ENCODE measurements around the gene NUP93.

NUP93 gene

DNA sequence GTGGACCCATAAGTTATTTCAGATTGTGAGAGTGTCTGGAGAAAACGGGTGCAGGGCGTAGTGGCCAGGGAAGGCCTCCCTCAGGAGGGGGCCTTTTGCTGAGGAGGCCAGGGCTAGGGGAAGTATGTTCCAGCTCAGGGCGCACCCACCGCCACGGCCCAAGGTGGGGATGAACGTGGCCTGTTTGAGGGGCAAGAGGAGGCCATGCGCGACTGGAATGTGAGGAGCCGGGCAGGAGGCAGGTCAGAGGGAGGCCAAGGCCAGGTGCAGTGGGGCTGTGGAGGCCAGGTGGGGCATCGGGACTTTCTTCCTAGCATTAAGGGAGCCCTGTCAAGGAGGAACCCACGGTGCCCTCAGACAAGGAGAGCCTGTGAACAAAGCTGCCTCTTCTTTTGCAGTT, 161.8 kb downstream of the NUP93 start:
- Histone ChIP-seq H3K27me3 (ENCODE audit: low read length) (no peaks in the 10 kb centered on the region), H3F3A (ENCODE audit: insufficient read depth) (no peaks in the 10 kb centered on the region), H2AFZ (ENCODE audit: low read depth, low read length, severe bottlenecking) (no peak overlapping the region), H3K4me2 (ENCODE audit: low read depth, low read length, poor library complexity, severe bottlenecking) (no peak overlapping the region), H3K36me3 (ENCODE audit: low read length) (no peaks in the 10 kb centered on the region), H3K9me2 (replicated peaks; ENCODE audit: insufficient read depth, low read length) (no peaks in the 10 kb centered on the region), H4K20me1 (ENCODE audit: low read depth, low read length) (no peaks in the 10 kb centered on the region), H3K79me2 (ENCODE audit: insufficient read depth, low read length) (no peaks in the 10 kb centered on the region), H3K9ac (ENCODE audit: low read length) (no peak overlapping the region), H3K9me3 (ENCODE audit: insufficient read depth, low read length) (no peaks in the 10 kb centered on the region), H3K27ac (ENCODE audit: low read depth, low read length) (no peak overlapping the region), H3K4me3 (ENCODE audit: insufficient read depth, low read length, poor library complexity, severe bottlenecking) (no peak overlapping the region)
- TF ChIP-seq, protein P1, sequence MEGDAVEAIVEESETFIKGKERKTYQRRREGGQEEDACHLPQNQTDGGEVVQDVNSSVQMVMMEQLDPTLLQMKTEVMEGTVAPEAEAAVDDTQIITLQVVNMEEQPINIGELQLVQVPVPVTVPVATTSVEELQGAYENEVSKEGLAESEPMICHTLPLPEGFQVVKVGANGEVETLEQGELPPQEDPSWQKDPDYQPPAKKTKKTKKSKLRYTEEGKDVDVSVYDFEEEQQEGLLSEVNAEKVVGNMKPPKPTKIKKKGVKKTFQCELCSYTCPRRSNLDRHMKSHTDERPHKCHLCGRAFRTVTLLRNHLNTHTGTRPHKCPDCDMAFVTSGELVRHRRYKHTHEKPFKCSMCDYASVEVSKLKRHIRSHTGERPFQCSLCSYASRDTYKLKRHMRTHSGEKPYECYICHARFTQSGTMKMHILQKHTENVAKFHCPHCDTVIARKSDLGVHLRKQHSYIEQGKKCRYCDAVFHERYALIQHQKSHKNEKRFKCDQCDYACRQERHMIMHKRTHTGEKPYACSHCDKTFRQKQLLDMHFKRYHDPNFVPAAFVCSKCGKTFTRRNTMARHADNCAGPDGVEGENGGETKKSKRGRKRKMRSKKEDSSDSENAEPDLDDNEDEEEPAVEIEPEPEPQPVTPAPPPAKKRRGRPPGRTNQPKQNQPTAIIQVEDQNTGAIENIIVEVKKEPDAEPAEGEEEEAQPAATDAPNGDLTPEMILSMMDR (IDR thresholded peaks at IDR 0.05; ENCODE audit: insufficient read depth, low read length, poor library complexity, severe bottlenecking), result no peak
- no peak for TF ChIP-seq EZH2phosphoT487 (conservative IDR thresholded peaks at IDR 0.05; ENCODE audit: low read length)

DNA sequence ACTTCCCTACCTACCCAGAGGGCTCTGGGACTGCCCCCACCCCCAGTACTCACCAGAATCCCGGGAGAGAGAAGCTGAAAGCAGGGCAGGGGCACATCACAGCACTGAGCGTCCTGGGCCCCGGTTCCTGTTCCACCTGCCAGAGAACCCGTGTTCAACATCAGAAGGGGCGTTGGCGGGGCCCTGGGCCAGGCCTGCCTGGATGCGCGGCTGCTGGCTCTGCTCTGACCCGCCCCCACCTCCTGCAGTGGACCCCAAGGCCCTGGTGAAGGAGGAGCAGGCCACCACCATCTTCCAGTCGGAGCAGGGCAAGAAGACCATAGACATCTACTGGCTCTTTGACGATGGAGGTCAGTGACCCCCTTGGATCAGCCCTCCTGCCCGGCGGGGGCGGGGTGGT, 162.8 kb downstream of the NUP93 start:
- no peak for TF ChIP-seq EZH2phosphoT487 (conservative IDR thresholded peaks at IDR 0.05; ENCODE audit: low read length)
- TF ChIP-seq, protein P1 (IDR thresholded peaks at IDR 0.05; ENCODE audit: insufficient read depth, low read length, poor library complexity, severe bottlenecking), result no peak
- H3K27ac ChIP-seq (ENCODE audit: low read depth, low read length), result no peak overlapping the region
- H3K9ac ChIP-seq (ENCODE audit: low read length), result no peak overlapping the region
- H3K79me2 ChIP-seq (ENCODE audit: insufficient read depth, low read length), result no peaks in the 10 kb centered on the region
- no peaks in the 10 kb centered on the region for H3K27me3 ChIP-seq (ENCODE audit: low read length)
- no peaks in the 10 kb centered on the region for H4K20me1 ChIP-seq (ENCODE audit: low read depth, low read length)
- H3K9me3 ChIP-seq (ENCODE audit: insufficient read depth, low read length), result no peaks in the 10 kb centered on the region
- H3K9me2 ChIP-seq (replicated peaks; ENCODE audit: insufficient read depth, low read length), result no peaks in the 10 kb centered on the region
- no peaks in the 10 kb centered on the region for H3F3A ChIP-seq (ENCODE audit: insufficient read depth)
- no peak overlapping the region for H3K4me2 ChIP-seq (ENCODE audit: low read depth, low read length, poor library complexity, severe bottlenecking)
- H3K4me3 ChIP-seq (ENCODE audit: insufficient read depth, low read length, poor library complexity, severe bottlenecking), result no peak overlapping the region
- no peak overlapping the region for H2AFZ ChIP-seq (ENCODE audit: low read depth, low read length, severe bottlenecking)
- no peaks in the 10 kb centered on the region for H3K36me3 ChIP-seq (ENCODE audit: low read length)

DNA sequence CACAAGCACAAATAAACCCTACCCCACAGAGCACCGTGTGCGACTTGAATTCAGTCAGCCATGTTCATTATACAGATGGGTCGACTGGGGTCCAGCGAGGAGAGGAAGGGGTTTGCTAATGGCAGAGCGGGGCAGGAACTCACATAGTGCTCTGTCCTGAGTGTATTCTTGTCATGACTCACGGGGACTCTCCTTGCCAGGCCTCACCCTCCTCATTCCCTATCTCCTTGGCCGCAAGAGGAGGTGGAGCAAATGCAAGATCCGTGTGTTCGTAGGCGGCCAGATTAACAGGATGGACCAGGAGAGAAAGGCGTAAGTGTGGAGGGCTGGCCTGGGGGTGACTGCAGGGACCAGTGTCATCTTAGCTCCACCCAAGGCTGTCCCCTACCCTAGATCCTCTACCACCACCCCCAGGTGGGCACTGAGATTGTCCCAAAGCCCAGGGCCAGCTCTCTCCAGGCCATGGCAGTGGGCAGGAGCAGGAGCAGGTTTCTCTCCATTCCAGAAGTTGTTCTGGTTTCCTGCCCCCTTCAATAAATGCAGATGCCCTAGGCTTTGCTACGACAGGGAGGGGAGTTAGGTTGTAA, 164.5 kb downstream of the NUP93 start:
- TF ChIP-seq EZH2phosphoT487 (conservative IDR thresholded peaks at IDR 0.05; ENCODE audit: low read length), result no peak
- TF ChIP-seq, protein P1 (IDR thresholded peaks at IDR 0.05; ENCODE audit: insufficient read depth, low read length, poor library complexity, severe bottlenecking), result no peak
- H3K4me3 ChIP-seq (ENCODE audit: insufficient read depth, low read length, poor library complexity, severe bottlenecking), result no peak overlapping the region
- no peak overlapping the region for H2AFZ ChIP-seq (ENCODE audit: low read depth, low read length, severe bottlenecking)
- H3K9me3 ChIP-seq (ENCODE audit: insufficient read depth, low read length), result no peaks in the 10 kb centered on the region
- H3K27ac ChIP-seq (ENCODE audit: low read depth, low read length), result no peak overlapping the region
- H3K27me3 ChIP-seq (ENCODE audit: low read length), result no peaks in the 10 kb centered on the region
- no peaks in the 10 kb centered on the region for H3F3A ChIP-seq (ENCODE audit: insufficient read depth)
- H3K4me2 ChIP-seq (ENCODE audit: low read depth, low read length, poor library complexity, severe bottlenecking), result no peak overlapping the region
- no peaks in the 10 kb centered on the region for H3K36me3 ChIP-seq (ENCODE audit: low read length)
- H3K9ac ChIP-seq (ENCODE audit: low read length), result no peak overlapping the region
- no peaks in the 10 kb centered on the region for H3K79me2 ChIP-seq (ENCODE audit: insufficient read depth, low read length)
- no peaks in the 10 kb centered on the region for H4K20me1 ChIP-seq (ENCODE audit: low read depth, low read length)
- H3K9me2 ChIP-seq (replicated peaks; ENCODE audit: insufficient read depth, low read length), result no peaks in the 10 kb centered on the region

All from SU-DHL-6 (cell line).